Upper lobe of right lung (tissue), 1 donor: ENCODE results near the gene TMEM184B. TPM values are rescaled to one million over a fixed set of nuclear protein-coding genes. Genes with fewer than 3 reads are reported as not detected.
A peak's percentile ranks its signal among the peaks of the same experiment; 100 is the strongest.

Source experiments
- ATAC-seq: fragments of 200-7000 bp; cut with Tn5 transposase; one replicate; pipeline ENCODE4 v1.9.1; 2020; ENCODE audit warnings: mild to moderate bottlenecking, moderate library complexity
- DNase-seq: peaks from one replicate; pipeline ENCODE4 v3.0.0-alpha.2; 2020
- H3K27ac ChIP-seq: fragments of 200-600 bp; one replicate; pipeline ENCODE4 v1.8.0; 2022
- H3K27me3 ChIP-seq: fragments of 200-600 bp; one replicate; pipeline ENCODE4 v1.8.0; 2022; ENCODE audit warnings: mild to moderate bottlenecking
- H3K36me3 ChIP-seq: fragments of 200-600 bp; one replicate; pipeline ENCODE4 v1.8.0; 2022
- H3K4me1 ChIP-seq: fragments of 200-600 bp; one replicate; pipeline ENCODE4 v1.8.0; 2022
- H3K4me3 ChIP-seq: fragments of 200-600 bp; one replicate; pipeline ENCODE4 v1.8.0; 2022; ENCODE audit warnings: mild to moderate bottlenecking
- H3K9me3 ChIP-seq: fragments of 200-600 bp; one replicate; pipeline ENCODE4 v1.8.0; 2022
- CTCF ChIP-seq: fragments of 200-600 bp; IDR thresholded peaks from one replicate; pipeline ENCODE4 v1.8.0; 2022; ENCODE audit warnings: antibody characterized with exemption
- intact Hi-C: fragments of 100-400 bp; cut with DNase I; formaldehyde crosslinking; loops from one replicate; pipeline ENCODE4 v1.11.0; 2022
- total RNA-seq: library from RNA; stranded (reverse); fragmentation: NEBNext Ultra II Directional; extraction: Animal tissue kit (Norgen Biotek cat#: 25700); gene quantifications from one replicate; pipeline ENCODE4 v1.2.1, GENCODE V29; 2021
- donor health status: DM: no; HTN: yes; CAD: no; lungs with severe emphysema.

The TMEM184B gene
- total RNA-seq, 1 donor from 2014 or later = 79.2 TPM

DNA sequence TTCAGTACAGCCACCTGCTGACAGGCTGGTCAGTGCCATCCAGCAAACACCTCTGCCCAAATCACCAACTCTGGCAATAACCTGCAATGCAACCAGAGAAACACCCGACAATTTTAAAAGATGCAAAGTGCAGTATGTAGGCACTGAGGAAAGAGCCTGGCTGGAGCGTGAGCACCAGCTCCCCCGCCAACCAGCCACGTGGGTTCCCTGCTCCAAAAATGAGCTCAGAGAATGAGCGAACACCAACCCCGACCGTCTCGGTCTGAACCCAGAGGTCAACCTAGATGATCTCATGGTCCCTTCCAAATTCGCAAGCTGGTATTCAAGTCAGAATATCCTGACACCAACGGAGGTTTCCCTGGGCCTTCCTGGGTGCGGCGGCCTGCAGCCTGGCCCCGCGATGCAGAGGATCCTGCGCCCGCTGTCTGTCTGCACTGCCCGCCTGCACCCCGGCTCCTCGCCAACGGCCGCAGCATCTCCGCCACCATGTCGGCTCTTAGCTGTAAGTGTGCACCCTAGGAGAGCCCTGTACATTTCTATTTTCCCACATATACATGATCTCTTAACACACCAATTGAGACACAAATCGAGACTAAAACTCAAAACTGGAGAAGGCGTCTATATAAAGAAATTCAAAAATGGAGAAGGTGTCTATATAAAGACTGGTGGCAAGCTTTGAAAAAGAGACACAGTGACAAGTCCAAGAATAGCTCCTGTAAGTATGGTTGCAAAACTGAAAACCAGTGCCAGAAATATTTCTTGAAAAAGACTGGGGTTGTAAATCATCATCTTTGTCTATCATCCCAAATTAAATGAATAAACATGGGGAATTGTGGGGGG, 22.8 kb downstream of the TMEM184B start:
- Histone ChIP-seq H3K9me3 (no peaks in the 10 kb centered on the region), H3K4me1 (peaks cover 25% of the 10 kb centered on the region), H3K4me3 (no peak overlapping the region), H3K36me3 (peaks cover 27% of the 10 kb centered on the region), H3K27me3 (no peaks in the 10 kb centered on the region), H3K27ac (no peak overlapping the region)
- no peak for DNase-seq
- intact Hi-C loops = no loop called here
- no peak for TF ChIP-seq CTCF
- no peak for ATAC-seq

GRCh38 chr22:38249301-38249700, 23.5 kb downstream of the TMEM184B start:
- peaks cover 25% of the 10 kb centered on the region for H3K4me1 ChIP-seq
- no peak overlapping the region for H3K4me3 ChIP-seq
- intact Hi-C loops = no loop called here
- H3K9me3 ChIP-seq = no peaks in the 10 kb centered on the region
- ATAC-seq (no peak), DNase-seq (no peak)
- H3K36me3 ChIP-seq = peaks cover 34% of the 10 kb centered on the region
- H3K27me3 ChIP-seq = no peaks in the 10 kb centered on the region
- H3K27ac ChIP-seq = no peak overlapping the region
- no peak for TF ChIP-seq CTCF

DNA sequence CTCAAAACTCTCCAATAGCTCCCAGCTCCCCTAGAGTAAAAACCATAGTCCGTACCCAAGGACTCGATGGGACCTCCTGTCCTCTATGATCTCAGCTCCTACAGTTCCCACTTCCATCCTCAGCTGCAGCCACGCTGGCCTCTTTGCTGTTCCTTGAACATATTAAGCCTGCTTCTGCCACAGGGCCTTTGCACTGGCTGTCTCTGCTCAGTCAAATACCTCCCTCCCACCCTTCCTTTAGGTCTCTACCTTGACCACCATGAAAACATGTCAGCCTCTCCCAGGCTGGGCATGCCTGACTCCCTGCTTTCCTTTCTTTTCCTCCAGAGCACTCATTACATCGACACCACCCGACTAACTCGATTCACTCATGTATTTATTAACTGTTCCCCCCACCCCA, 24.5 kb downstream of the TMEM184B start:
- intact Hi-C loops = no loop called here
- Histone ChIP-seq H3K27ac (no peak overlapping the region), H3K9me3 (no peaks in the 10 kb centered on the region), H3K4me1 (peaks cover 26% of the 10 kb centered on the region), H3K36me3 (peaks cover 39% of the 10 kb centered on the region), H3K27me3 (no peaks in the 10 kb centered on the region), H3K4me3 (no peak overlapping the region)
- TF ChIP-seq CTCF = no peak
- DNase-seq = no peak
- no peak for ATAC-seq

GRCh38 chr22:38247713-38248112, 25.1 kb downstream of the TMEM184B start:
- Histone ChIP-seq H3K27ac (no peak overlapping the region), H3K9me3 (no peaks in the 10 kb centered on the region), H3K36me3 (peaks cover 39% of the 10 kb centered on the region), H3K4me1 (peaks cover 29% of the 10 kb centered on the region), H3K27me3 (no peaks in the 10 kb centered on the region), H3K4me3 (no peak overlapping the region)
- no peak for ATAC-seq
- TF ChIP-seq CTCF = no peak
- no peak for DNase-seq
- intact Hi-C loops = no loop called here

DNA sequence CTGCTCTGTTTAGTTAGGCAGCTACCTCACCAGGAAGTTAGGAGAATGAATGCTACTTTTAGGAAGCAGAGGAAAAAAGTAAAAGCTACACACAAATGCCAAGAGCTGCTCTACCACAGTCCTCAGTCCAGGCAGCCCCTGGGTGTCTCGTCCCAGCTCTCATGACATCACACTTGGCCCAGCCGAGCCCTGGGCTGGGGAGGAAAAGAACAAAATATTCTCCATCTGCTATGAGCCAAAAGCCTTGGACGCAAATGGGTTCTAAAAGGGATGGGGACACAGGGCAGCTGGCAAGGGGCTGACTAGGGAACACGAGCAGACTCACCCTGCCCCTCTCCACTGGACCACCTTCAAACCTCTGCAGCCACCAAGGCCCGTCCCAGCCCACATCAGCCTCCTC, 26.1 kb downstream of the TMEM184B start:
- no peaks in the 10 kb centered on the region for H3K27me3 ChIP-seq
- peak overlapping the region; percentile 51 for H3K27ac ChIP-seq
- ATAC-seq = no peak
- peaks cover 39% of the 10 kb centered on the region for H3K36me3 ChIP-seq
- intact Hi-C loops = no loop called here
- TF ChIP-seq CTCF = no peak
- H3K4me1 ChIP-seq = peaks cover 25% of the 10 kb centered on the region
- DNase-seq = no peak
- no peak overlapping the region for H3K4me3 ChIP-seq
- no peaks in the 10 kb centered on the region for H3K9me3 ChIP-seq
